ENCODE data around the gene FAAP100. TPM values are rescaled to one million over a fixed set of nuclear protein-coding genes. Genes with fewer than 3 reads are reported as not detected.

The FAAP100 gene
- polyA plus RNA-seq, 1 of the 3 experiments (the other 2 are of a cell fraction): 18.9 TPM

GRCh38 chr17:81522491-81523401, 29.4 kb downstream of the FAAP100 start:
- Histone ChIP-seq H3K79me2 (ENCODE audit: insufficient read depth) (peaks cover 35% of the 10 kb centered on the region; the same call in 1 of the 2 replicates), H3K27ac (ENCODE audit: low read depth in 2 of 2, low read length in 1 of 2) (no peak overlapping the region), H3F3A (replicated peaks; ENCODE audit: insufficient read depth) (peaks cover 29% of the 10 kb centered on the region), H4K20me1 (ENCODE audit: insufficient read depth) (peaks cover 42% of the 10 kb centered on the region), H3K4me2 (no peak overlapping the region), H3K9me2 (no peaks in the 10 kb centered on the region), H3K9ac (no peak overlapping the region), H3K9me3 (no peaks in the 10 kb centered on the region), H3K36me3 (replicated peaks in 1 of 2; ENCODE audit: control insufficient read depth in 1 of 2, insufficient read depth in 2 of 2, low read length in 1 of 2) (no peaks in the 10 kb centered on the region), H3K27me3 (ENCODE audit: insufficient read depth) (no peaks in the 10 kb centered on the region), H2AFZ (ENCODE audit: low read depth) (no peak overlapping the region), H3K4me3 (ENCODE audit: low read depth in 2 of 2, low read length in 1 of 2) (no peak overlapping the region), H3K4me1 (ENCODE audit: control insufficient read depth in 1 of 2, insufficient read depth in 2 of 2, low read depth in 1 of 2, low read length in 1 of 2) (peaks cover 0 to 16% of the 10 kb centered on the region in 2 experiments; a peak in 1 of 4 replicates)
- CTCF ChIA-PET: interaction anchor here (0.6 to 2.1 kb wide), 5 partner anchors 14 to 270 kb away, joined by 3 to 7 read pairs (median 4); no protein-coding TSS in a partner anchor
- no peak for DNase-seq
- no peak for TF ChIP-seq TEAD4 (IDR thresholded peaks at IDR 0.05; ENCODE audit: borderline replicate concordance, insufficient read depth)
- TF ChIP-seq GATA2 (CRISPR knock-in tag; IDR thresholded peaks at IDR 0.05): no peak
- TF ChIP-seq, protein P1, sequence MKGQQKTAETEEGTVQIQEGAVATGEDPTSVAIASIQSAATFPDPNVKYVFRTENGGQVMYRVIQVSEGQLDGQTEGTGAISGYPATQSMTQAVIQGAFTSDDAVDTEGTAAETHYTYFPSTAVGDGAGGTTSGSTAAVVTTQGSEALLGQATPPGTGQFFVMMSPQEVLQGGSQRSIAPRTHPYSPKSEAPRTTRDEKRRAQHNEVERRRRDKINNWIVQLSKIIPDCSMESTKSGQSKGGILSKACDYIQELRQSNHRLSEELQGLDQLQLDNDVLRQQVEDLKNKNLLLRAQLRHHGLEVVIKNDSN (IDR thresholded peaks at IDR 0.05; ENCODE audit: borderline replicate concordance, low read depth): no peak
- TF ChIP-seq FOXJ3 (CRISPR knock-in tag; IDR thresholded peaks at IDR 0.05): no peak
- TF ChIP-seq, protein P2, sequence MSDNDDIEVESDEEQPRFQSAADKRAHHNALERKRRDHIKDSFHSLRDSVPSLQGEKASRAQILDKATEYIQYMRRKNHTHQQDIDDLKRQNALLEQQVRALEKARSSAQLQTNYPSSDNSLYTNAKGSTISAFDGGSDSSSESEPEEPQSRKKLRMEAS (IDR thresholded peaks at IDR 0.05; ENCODE audit: low read depth): no peak
- TF ChIP-seq TAF1 (IDR thresholded peaks at IDR 0.05; ENCODE audit: borderline replicate concordance, low read depth, low read length): no peak
- no peak for TF ChIP-seq SMC3 (IDR thresholded peaks at IDR 0.05; ENCODE audit: low read depth, low read length)
- no peak for TF ChIP-seq NFIC (IDR thresholded peaks at IDR 0.05; ENCODE audit: borderline replicate concordance)
- TF ChIP-seq, protein P3, sequence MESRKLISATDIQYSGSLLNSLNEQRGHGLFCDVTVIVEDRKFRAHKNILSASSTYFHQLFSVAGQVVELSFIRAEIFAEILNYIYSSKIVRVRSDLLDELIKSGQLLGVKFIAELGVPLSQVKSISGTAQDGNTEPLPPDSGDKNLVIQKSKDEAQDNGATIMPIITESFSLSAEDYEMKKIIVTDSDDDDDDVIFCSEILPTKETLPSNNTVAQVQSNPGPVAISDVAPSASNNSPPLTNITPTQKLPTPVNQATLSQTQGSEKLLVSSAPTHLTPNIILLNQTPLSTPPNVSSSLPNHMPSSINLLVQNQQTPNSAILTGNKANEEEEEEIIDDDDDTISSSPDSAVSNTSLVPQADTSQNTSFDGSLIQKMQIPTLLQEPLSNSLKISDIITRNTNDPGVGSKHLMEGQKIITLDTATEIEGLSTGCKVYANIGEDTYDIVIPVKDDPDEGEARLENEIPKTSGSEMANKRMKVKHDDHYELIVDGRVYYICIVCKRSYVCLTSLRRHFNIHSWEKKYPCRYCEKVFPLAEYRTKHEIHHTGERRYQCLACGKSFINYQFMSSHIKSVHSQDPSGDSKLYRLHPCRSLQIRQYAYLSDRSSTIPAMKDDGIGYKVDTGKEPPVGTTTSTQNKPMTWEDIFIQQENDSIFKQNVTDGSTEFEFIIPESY (IDR thresholded peaks at IDR 0.05; ENCODE audit: borderline replicate concordance, low read depth): no peak
- TF ChIP-seq, protein P4, sequence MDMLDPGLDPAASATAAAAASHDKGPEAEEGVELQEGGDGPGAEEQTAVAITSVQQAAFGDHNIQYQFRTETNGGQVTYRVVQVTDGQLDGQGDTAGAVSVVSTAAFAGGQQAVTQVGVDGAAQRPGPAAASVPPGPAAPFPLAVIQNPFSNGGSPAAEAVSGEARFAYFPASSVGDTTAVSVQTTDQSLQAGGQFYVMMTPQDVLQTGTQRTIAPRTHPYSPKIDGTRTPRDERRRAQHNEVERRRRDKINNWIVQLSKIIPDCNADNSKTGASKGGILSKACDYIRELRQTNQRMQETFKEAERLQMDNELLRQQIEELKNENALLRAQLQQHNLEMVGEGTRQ (IDR thresholded peaks at IDR 0.05; ENCODE audit: borderline replicate concordance, low read depth, low read length): no peak
- no peak for TF ChIP-seq FOSL2 (IDR thresholded peaks at IDR 0.05; ENCODE audit: borderline replicate concordance, low read depth)
- POLR2A ChIA-PET: interaction anchor here (1.4 kb wide), 1 partner anchor 14 kb away, joined by 3 read pairs; no protein-coding TSS in a partner anchor
- 94% methylated on average over 26 of the region's 26 CpGs for WGBS (ENCODE audit: low lambda C conversion rate)
